GM19328 (cell line): ENCODE results near the gene ADAM15.

Source experiments
- ATAC-seq: cut with Tn5 transposase; IDR thresholded peaks from one replicate; pipeline ENCODE4 v1.9.1; 2021; ENCODE audit warnings: mild to moderate bottlenecking, moderate library complexity; ENCODE audit not compliant: unreplicated experiment

Gene ADAM15

DNA sequence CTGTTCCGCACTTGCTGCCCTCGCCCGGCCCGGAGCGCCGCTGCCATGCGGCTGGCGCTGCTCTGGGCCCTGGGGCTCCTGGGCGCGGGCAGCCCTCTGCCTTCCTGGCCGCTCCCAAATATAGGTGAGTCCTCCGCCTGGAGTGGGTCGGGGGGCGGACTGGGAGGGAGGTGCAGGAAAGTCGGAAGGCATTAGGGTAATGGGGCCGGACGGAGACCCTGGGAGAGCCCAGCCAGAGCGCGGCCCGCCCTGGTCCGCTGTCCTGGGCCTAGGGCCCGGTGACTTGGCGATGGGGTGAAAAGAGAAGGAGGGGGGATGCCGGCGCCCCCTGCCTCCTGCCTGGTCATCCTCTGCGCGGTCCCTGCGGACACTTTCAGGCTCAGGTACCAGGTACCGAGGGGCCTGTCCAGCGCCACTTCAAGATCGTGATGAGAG is 243 bp downstream of the ADAM15 start:
- no peak for ATAC-seq

DNA sequence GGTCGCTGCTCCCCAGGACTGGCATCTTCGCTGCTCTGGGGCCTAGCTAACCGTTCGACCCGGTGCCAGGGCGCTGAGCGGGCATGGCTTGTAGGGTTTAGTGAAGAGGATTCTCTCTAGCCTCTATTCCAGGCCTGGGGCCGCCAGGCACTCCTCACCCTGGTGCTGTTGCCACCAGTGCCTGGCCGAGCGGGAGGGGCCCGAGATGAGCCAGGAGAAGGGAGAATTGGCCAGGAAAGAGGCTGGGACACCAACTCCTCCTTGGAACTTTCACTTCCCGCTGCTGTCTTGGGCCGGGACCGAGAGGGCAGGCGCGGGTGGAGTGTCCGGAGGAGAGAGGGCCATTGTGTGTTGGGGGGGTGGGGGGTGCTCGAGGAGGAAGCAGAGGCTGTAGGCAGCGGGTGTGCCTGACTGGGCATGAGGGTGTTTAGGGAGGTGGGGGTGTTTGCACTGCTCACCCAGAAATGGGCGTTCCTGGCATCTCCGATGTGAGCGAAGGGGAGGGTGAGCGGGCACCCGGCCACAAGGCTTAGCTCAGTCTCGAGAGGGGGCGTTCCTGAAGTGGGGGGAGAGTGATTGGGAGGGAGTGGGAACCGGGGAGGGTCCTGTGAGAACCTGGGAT is 772 bp downstream of the ADAM15 start:
- ATAC-seq = no peak

DNA sequence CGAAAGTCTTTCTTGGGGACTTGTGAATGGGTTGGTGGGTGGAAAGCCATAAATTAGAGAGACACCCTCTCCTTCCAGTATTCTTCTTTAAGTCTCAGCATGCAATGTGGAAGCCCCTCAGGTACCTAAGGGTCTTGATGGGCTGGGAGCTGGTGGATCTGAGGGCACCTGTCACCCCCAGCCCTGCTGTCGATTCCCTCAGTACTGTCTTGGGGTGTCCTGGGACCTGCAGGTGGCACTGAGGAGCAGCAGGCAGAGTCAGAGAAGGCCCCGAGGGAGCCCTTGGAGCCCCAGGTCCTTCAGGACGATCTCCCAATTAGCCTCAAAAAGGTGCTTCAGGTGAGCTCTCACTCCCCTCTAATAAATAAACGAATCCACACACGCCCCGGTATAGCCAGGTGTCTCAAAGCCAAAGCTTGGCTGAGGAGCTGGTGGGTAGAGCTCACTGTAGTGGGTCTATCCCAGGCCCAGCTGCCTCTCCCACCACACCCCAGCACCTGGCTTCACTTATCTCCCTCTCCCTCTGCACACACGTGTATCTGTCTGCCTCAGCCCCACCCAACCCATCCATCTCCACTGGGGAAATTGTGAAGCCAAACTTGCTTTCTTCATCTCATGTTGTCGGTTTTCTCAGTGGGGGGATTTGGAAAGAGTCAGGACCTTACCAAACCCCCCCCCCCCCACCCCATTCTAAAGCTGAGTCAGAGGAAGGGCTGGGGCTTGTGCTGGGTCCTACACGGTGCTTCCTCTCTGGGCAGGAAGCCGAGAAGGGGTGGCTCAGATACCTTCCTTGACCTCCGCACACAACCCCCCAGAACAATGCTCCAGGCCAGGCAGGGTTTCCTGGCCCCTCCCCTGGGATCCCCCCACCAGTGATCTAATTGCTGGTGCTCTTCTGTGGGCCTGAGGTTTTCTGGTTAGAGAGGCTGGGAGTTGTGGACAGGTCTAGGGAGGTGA is 1.6 kb downstream of the ADAM15 start:
- no peak for ATAC-seq

DNA sequence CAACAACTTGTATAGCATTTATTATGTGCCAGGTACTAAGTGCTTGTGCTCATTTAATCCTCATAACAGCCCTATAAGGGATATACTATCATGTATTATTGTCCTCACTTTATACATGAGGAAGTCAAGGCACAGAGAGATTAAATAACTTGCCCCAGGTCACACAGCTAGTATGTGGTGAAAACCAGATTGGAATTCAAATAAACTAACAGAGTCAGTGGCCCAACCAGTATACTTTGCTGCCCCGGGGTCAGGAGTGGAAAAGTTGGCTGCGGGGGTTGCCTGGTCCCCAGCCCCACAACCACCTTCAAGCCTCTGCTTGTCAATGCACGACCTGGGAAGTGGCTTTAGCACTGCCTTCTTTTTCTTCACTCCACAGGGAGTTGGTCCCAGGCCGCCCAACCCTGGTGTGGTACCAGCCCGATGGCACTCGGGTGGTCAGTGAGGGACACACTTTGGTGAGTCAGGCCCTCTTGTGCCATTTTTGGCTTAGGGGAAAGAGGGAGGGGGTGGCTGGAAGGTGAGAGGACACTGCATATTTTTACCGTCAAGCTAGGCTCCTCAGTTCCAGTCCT is 2.5 kb downstream of the ADAM15 start:
- ATAC-seq = no peak

DNA sequence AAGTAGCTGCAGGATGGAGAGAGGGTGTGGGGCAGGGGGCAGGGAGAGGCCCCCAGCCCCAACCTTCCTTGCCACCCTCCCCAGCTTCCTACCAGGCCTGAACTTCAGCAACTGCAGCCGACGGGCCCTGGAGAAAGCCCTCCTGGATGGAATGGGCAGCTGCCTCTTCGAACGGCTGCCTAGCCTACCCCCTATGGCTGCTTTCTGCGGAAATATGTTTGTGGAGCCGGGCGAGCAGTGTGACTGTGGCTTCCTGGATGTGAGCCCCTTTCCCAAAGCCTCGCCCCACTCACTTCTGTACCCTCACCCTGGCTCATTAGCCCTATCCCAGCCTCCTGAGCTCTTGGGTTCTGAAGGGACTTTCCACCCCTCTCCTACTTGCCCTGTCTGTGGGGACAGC is 6.0 kb downstream of the ADAM15 start:
- no peak for ATAC-seq

DNA sequence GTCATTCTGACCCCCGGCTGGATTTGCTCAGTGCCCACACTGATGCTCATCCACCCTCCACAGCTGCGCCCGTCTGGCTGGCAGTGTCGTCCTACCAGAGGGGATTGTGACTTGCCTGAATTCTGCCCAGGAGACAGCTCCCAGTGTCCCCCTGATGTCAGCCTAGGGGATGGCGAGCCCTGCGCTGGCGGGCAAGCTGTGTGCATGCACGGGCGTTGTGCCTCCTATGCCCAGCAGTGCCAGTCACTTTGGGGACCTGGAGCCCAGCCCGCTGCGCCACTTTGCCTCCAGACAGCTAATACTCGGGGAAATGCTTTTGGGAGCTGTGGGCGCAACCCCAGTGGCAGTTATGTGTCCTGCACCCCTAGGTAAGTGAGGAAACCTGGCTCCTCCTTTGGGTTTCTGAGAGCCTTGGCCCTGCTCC is 6.7 kb downstream of the ADAM15 start:
- ATAC-seq = no peak

DNA sequence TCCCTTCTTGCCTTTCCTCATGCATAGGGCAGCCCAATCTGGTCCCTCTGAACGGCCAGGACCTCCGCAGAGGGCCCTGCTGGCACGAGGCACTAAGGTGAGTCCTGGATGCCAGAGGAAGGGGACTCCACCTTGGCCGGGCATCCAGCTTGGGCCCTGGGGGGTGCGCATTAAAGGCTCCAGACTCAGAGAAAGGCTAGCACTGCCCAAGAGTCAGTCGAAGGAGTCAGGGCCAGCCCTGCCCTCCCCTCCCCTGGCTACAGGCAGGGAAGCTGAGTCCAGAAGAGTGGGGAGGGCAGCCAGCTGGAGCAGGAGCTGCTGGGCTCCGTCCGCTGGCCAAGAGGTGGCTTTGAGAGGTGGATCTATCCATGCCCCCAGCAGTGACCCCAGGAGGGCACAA is 9.6 kb downstream of the ADAM15 start:
- ATAC-seq = no peak

DNA sequence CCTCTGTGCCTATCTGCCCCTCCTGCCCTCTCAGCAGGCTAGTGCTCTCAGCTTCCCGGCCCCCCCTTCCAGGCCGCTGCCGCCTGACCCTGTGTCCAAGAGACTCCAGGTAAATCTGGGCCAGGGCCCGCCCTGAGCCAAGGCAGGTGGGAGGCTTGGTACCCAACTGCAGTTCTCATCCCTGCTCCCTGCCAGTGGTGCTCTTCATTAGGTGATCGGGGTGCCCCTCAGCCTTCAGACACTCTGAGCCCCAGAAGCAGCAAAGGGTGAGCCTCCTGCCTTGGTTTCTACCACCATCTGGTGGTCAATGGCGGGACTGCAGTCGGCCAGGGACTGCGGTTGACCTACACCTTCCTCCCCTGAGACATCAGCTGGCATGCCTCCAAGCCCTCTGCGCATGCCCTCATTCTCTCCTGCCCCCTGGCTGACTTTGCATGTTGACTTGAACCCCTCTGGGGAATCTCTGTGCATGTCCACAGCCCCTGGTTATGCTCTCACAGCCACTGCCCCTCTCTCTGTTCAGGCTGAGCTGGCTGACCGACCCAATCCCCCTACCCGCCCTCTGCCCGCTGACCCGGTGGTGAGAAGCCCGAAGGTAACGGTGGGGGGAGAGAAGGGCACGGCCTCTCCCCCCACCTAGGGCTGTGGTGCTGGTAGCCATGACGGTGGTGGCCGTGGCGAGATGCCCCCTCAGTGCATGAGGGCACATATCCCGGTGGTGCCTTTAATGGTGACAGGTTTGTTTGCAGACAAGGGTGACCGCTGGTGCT is 10.4 kb downstream of the ADAM15 start:
- no peak for ATAC-seq

DNA sequence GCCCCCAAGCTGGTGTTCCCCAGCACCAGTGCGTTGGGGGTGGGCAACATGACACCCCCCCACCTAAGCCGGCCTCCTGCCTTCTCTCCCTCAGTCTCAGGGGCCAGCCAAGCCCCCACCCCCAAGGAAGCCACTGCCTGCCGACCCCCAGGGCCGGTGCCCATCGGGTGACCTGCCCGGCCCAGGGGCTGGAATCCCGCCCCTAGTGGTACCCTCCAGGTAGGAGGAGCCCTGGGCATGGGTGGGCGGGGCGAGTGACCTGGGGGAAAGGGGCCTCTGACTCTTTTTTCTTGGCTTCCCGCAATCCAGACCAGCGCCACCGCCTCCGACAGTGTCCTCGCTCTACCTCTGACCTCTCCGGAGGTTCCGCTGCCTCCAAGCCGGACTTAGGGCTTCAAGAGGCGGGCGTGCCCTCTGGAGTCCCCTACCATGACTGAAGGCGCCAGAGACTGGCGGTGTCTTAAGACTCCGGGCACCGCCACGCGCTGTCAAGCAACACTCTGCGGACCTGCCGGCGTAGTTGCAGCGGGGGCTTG is 11.1 kb downstream of the ADAM15 start:
- no peak for ATAC-seq

DNA sequence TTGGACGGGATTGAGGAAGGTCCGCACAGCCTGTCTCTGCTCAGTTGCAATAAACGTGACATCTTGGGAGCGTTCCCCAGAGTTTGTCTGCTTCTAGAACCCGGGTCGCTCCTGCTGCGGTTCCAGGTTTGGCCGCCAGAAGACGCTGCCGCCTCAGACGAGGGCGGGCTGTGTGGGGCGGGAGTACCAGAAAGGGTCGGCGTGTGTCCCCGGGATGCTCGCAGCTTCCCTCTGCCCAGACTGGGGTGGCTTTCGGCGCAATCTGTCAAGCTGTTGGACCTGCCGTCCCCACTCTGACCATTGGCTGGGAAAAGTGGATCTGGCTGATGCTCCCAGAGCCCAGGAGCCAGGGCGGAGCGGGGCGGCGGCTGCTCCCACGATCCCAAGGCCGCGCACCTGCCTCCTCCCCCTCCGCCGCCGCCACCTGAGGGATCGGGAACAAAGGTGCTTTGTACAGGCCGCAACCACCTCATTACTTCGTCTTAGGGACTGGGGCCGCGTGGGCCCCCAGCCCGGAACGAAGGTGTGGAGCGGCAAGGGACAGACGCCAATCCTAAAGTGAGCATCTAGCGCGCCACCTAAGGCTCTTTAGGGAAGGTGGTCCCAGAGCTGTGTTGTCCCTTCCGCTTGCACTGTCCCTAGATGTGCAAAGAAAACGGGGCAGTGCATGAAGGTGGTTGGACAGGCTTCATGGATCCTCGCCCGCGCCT is 11.7 kb downstream of the ADAM15 start:
- ATAC-seq = no peak

DNA sequence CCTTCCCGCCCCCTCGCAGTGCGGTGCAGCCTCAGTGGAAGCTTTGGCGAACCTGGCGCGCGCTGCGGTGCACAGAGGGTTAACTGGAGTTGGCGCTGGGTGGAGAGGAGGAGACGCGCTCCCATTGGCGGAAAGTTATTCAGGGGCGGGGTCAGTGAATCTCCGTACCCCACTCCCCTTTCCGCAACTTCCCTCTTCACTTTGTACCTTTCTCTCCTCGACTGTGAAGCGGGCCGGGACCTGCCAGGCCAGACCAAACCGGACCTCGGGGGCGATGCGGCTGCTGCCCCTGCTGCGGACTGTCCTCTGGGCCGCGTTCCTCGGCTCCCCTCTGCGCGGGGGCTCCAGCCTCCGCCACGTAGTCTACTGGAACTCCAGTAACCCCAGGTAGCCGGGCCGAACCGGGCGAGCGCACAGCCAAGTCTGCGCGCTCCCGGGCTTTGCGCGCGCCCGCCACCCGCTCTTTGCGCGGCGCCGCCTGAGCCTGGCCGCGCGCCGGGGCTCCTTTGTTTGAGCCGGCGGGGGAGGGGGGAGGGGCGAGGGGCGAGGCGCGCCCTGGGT is 12.5 kb downstream of the ADAM15 start, which contains the start of gene EFNA4:
Gene EFNA4, plus strand, starts transcription at position 191 of the 561 bp plus-strand sequence. Its CDS starts 84 bp downstream, at position 275.
- ATAC-seq = peak; percentile 69

DNA sequence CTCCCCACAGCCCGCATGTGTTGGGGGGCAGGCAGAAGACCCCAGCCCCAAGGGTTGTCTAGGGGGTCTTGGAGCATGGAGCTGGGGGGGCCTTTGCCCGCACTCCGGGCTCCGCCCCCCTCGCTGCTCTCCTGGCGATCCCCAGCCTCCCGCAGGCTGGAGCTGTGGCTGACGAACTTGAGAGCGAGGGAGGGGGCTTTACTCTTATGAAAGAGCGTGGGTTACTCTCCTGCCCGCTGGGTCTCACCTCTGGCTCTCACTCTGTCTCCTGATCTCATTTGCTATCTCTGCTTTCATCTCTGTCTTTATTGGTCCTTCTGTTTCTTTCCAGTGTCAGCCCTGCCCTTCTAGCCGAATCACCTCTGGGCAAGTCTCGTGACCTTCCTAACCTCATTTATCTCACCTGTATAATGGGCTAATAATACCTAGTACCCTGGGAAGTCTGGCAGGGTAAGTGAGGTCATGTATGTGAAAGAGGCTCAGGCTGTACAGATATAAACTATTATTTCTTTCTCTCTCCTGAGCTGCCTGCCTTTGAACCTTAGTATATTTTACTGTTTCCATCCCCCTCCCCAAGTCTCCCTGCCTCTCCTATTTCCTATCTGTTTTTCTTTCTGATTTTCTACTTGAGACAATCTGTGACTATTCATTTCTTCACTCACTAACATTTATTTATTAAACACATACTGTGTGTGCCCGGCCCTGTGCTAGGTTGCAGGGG is 13.2 kb downstream of the ADAM15 start:
- ATAC-seq = no peak

DNA sequence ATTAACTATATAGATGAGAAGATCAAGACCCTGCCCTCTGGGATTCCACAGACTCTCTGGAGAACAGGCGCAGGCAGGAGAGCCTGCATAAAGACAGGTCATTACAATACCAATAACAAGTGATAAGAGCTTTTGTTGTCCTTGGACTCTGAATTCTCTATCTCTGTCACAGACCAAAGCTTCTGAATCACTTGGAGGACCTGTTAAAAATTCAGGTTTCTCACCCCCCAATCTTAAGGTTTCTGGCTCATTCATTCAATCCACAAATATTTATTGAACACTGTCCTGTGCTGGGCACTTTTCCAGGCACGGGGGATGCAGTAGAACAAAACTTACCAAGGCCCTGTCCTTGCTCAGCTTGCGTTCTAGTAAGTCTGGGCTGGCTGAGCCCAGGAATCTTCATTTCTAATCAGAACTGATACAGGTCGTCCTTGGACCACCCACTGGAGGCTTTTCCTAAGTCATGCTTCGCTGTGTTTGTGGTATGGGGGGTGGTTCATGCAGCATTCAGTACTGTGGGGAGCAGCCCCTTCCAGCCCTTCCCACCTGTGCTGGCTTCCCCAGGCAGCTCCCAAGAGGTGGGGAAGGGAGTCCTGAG is 13.8 kb downstream of the ADAM15 start:
- no peak for ATAC-seq

DNA sequence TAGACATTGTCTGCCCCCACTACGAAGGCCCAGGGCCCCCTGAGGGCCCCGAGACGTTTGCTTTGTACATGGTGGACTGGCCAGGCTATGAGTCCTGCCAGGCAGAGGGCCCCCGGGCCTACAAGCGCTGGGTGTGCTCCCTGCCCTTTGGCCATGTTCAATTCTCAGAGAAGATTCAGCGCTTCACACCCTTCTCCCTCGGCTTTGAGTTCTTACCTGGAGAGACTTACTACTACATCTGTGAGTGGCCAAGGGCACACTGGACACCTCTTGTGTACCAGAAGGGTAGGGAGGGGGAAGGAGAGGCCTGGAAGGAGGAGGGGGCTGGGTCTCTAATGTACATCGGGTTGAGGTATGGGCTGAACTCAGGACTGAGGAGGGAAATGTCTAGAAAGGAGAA is 15.7 kb downstream of the ADAM15 start:
- no peak for ATAC-seq

DNA sequence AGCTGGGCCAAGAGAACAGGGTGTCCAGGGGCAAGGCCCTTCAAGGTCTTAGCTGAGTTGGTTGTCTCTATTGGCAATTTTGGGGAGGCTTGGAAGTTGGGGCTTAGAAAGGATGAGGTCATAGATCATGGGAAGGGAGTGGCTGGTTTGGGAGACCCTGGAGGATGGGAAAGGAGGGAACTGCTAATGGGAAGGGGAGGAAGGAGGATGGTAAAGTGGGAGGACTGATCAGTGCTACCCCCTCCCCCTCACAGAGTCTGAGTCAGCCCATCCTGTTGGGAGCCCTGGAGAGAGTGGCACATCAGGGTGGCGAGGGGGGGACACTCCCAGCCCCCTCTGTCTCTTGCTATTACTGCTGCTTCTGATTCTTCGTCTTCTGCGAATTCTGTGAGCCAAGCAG is 17.5 kb downstream of the ADAM15 start:
- no peak for ATAC-seq

DNA sequence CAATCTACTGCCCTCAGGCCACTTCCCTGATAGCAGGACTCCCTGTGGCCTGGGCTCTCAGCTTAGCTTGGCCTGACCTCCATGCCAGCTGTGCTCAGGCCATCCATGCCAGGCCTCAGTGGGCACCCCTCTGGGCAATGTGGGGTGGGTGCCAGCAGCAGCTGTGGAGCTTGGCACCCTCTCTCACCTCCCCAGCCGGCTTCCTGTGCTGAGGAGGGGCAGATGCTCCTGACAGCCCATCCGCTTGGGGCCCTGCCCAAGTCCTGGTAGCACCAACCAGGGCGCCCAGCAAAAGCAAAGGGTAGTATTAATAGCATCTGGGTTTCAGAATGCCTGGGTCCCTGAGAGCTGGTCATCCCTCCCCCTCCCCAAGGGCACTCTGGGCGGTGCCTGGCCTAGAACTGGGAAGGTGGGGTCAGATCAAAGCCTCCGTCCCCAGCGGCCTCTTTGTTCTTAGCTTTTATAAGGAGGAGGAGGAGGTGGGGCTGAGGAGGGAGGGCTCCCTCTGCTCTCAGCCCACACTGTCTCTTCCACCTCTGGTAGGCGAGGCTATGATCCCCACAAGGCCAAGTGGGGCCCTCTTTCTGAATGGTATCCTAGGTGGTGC is 18.5 kb downstream of the ADAM15 start:
- no peak for ATAC-seq

DNA sequence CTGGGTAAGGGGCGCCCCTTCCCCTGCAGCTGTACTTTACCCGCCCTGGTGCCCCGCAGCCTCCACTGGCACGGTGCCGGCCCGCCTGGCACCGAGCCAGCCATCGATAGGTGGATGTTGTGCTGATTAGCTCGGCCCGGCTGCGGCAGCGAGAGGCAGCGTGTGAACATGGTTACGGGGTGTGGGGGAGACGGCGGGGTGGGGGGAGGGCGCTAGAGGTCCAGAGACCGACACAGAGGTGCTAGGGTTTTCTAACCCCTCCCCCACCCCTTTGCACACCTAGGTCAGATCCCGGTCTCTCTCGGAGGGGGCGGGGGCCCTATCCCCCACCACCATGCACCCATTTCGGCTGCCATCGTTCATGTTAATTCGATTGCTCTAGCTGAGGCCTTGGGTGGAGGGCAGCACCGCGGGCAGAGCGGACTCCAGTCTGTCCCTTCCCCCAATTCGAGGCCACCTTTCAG is 19.1 kb downstream of the ADAM15 start:
- ATAC-seq = no peak
